ENCODE measurements around the gene NOP14.
"Not testable (repeated sequence)": the region's sequence is repeated elsewhere in the genome, so short reads cannot be mapped to it uniquely, and the experiment has no call there.

The NOP14 gene

GRCh38 chr4:2977211-2978088, 14.2 kb upstream of the NOP14 start:
- H3K27me3 Mint-ChIP-seq (ENCODE audit: low read depth): peaks cover 4% of the 10 kb centered on the region
- H3K4me1 Mint-ChIP-seq (ENCODE audit: low read depth): no peaks in the 10 kb centered on the region
- DNase-seq (ENCODE audit: low spot score): no peak
- no peak overlapping the region for H3K27ac Mint-ChIP-seq
- H3K36me3 Mint-ChIP-seq (ENCODE audit: low read depth): no peaks in the 10 kb centered on the region
- H3K9me3 Mint-ChIP-seq: peaks cover 9% of the 10 kb centered on the region
- H3K4me3 Mint-ChIP-seq: no peak overlapping the region

- H3K4me3 Mint-ChIP-seq: no peak overlapping the region
- H3K4me1 Mint-ChIP-seq (ENCODE audit: low read depth): no peaks in the 10 kb centered on the region
- DNase-seq (ENCODE audit: low spot score): no peak
- H3K36me3 Mint-ChIP-seq (ENCODE audit: low read depth): no peaks in the 10 kb centered on the region
- no peaks in the 10 kb centered on the region for H3K27me3 Mint-ChIP-seq (ENCODE audit: low read depth)
- H3K9me3 Mint-ChIP-seq: no peaks in the 10 kb centered on the region
- no peak overlapping the region for H3K27ac Mint-ChIP-seq
Observed at GRCh38 chr4:2971275-2971674, 8.1 kb upstream of the NOP14 start.

- Mint-ChIP-seq H3K27ac (no peak overlapping the region), H3K36me3 (ENCODE audit: low read depth) (no peaks in the 10 kb centered on the region), H3K4me3 (no peak overlapping the region), H3K4me1 (ENCODE audit: low read depth) (peaks cover 8% of the 10 kb centered on the region), H3K9me3 (no peaks in the 10 kb centered on the region), H3K27me3 (ENCODE audit: low read depth) (no peaks in the 10 kb centered on the region)
- no peak for DNase-seq (ENCODE audit: low spot score)
Observed at GRCh38 chr4:2968381-2968780, 5.2 kb upstream of the NOP14 start.

GRCh38 chr4:2965262-2965661, 2.1 kb upstream of the NOP14 start:
- Mint-ChIP-seq H3K4me3 (peak overlapping the region; percentile 86), H3K27me3 (ENCODE audit: low read depth) (no peaks in the 10 kb centered on the region), H3K27ac (no peak overlapping the region), H3K36me3 (ENCODE audit: low read depth) (peaks cover 11% of the 10 kb centered on the region), H3K4me1 (ENCODE audit: low read depth) (peaks cover 19% of the 10 kb centered on the region), H3K9me3 (no peaks in the 10 kb centered on the region)
- DNase-seq (ENCODE audit: low spot score): no peak

GRCh38 chr4:2964706-2965258, 1.6 kb upstream of the NOP14 start:
- Mint-ChIP-seq H3K9me3 (no peaks in the 10 kb centered on the region), H3K27ac (peak overlapping the region; percentile 46), H3K36me3 (ENCODE audit: low read depth) (peaks cover 12% of the 10 kb centered on the region), H3K4me3 (peak overlapping the region; percentile 86), H3K27me3 (ENCODE audit: low read depth) (no peaks in the 10 kb centered on the region), H3K4me1 (ENCODE audit: low read depth) (peaks cover 19% of the 10 kb centered on the region)
- DNase-seq (ENCODE audit: low spot score): no peak

GRCh38 chr4:2963966-2964471, 813 bp upstream of the NOP14 start:
- DNase-seq (ENCODE audit: low spot score): no peak
- Mint-ChIP-seq H3K36me3 (ENCODE audit: low read depth) (peaks cover 15% of the 10 kb centered on the region), H3K4me3 (peak overlapping the region; percentile 86), H3K27me3 (ENCODE audit: low read depth) (no peaks in the 10 kb centered on the region), H3K27ac (peak overlapping the region; percentile 46), H3K9me3 (no peaks in the 10 kb centered on the region), H3K4me1 (ENCODE audit: low read depth) (peaks cover 22% of the 10 kb centered on the region)

GRCh38 chr4:2962614-2963174, 512 bp downstream of the NOP14 start:
- peak overlapping the region; percentile 89 for H3K4me3 Mint-ChIP-seq
- DNase-seq (ENCODE audit: low spot score): no peak
- H3K27ac Mint-ChIP-seq: peak overlapping the region; percentile 84
- H3K36me3 Mint-ChIP-seq (ENCODE audit: low read depth): peaks cover 27% of the 10 kb centered on the region
- H3K9me3 Mint-ChIP-seq: no peaks in the 10 kb centered on the region
- peaks cover 28% of the 10 kb centered on the region for H3K4me1 Mint-ChIP-seq (ENCODE audit: low read depth)
- no peaks in the 10 kb centered on the region for H3K27me3 Mint-ChIP-seq (ENCODE audit: low read depth)

- no peaks in the 10 kb centered on the region for H3K27me3 Mint-ChIP-seq (ENCODE audit: low read depth)
- peak overlapping the region; percentile 89 for H3K4me3 Mint-ChIP-seq
- H3K9me3 Mint-ChIP-seq: no peaks in the 10 kb centered on the region
- H3K27ac Mint-ChIP-seq: peak overlapping the region; percentile 84
- DNase-seq (ENCODE audit: low spot score): peak; percentile 78
- H3K4me1 Mint-ChIP-seq (ENCODE audit: low read depth): peaks cover 31% of the 10 kb centered on the region
- H3K36me3 Mint-ChIP-seq (ENCODE audit: low read depth): peaks cover 34% of the 10 kb centered on the region
Observed at GRCh38 chr4:2961811-2962441, 1.3 kb downstream of the NOP14 start.

GRCh38 chr4:2961421-2961810, 1.8 kb downstream of the NOP14 start:
- no peak for DNase-seq (ENCODE audit: low spot score)
- peak overlapping the region; percentile 84 for H3K27ac Mint-ChIP-seq
- H3K27me3 Mint-ChIP-seq (ENCODE audit: low read depth): no peaks in the 10 kb centered on the region
- H3K9me3 Mint-ChIP-seq: no peaks in the 10 kb centered on the region
- H3K4me1 Mint-ChIP-seq (ENCODE audit: low read depth): peaks cover 34% of the 10 kb centered on the region
- peak overlapping the region; percentile 89 for H3K4me3 Mint-ChIP-seq
- peaks cover 37% of the 10 kb centered on the region for H3K36me3 Mint-ChIP-seq (ENCODE audit: low read depth)

GRCh38 chr4:2960450-2960849, 2.8 kb downstream of the NOP14 start:
- Mint-ChIP-seq H3K4me1 (ENCODE audit: low read depth) (peaks cover 41% of the 10 kb centered on the region), H3K4me3 (peak overlapping the region; percentile 50), H3K36me3 (ENCODE audit: low read depth) (peaks cover 47% of the 10 kb centered on the region)
- not testable (repeated sequence) for H3K9me3 Mint-ChIP-seq; H3K27ac Mint-ChIP-seq; DNase-seq (ENCODE audit: low spot score); H3K27me3 Mint-ChIP-seq (ENCODE audit: low read depth)

- no peaks in the 10 kb centered on the region for H3K27me3 Mint-ChIP-seq (ENCODE audit: low read depth)
- no peak for DNase-seq (ENCODE audit: low spot score)
- H3K27ac Mint-ChIP-seq: no peak overlapping the region
- peaks cover 63% of the 10 kb centered on the region for H3K36me3 Mint-ChIP-seq (ENCODE audit: low read depth)
- no peaks in the 10 kb centered on the region for H3K9me3 Mint-ChIP-seq
- peaks cover 51% of the 10 kb centered on the region for H3K4me1 Mint-ChIP-seq (ENCODE audit: low read depth)
- H3K4me3 Mint-ChIP-seq: no peak overlapping the region
Observed at GRCh38 chr4:2958446-2958845, 4.8 kb downstream of the NOP14 start.

GRCh38 chr4:2955186-2956044, 7.8 kb downstream of the NOP14 start:
- H3K4me1 Mint-ChIP-seq (ENCODE audit: low read depth): peaks cover 47% of the 10 kb centered on the region
- H3K9me3 Mint-ChIP-seq; H3K27me3 Mint-ChIP-seq (ENCODE audit: low read depth); DNase-seq (ENCODE audit: low spot score): not testable (repeated sequence)
- peak overlapping the region; percentile 43 for H3K4me3 Mint-ChIP-seq
- H3K36me3 Mint-ChIP-seq (ENCODE audit: low read depth): peaks cover 77% of the 10 kb centered on the region
- peak overlapping the region; percentile 93 for H3K27ac Mint-ChIP-seq
